Heart right ventricle (tissue), 16 donors: ENCODE measurements around the gene CASP8AP2. TPM values are rescaled to one million over a fixed set of nuclear protein-coding genes. Genes with fewer than 3 reads are reported as not detected.

Experiments
- ATAC-seq, 8 donors: fragments of 200-7000 bp; cut with Tn5 transposase; one replicate each; pipeline ENCODE4 v1.9.1; 2020; ENCODE audit warnings: mild to moderate bottlenecking in 8 of 8, moderate library complexity in 8 of 8, moderate number of reproducible peaks in 1 of 8
- DNase-seq, 2 donors: peaks; one replicate each; pipeline ENCODE4 v3.0.0-alpha.2; 2020
- H3K27ac ChIP-seq, 10 donors: fragments of 200-600 bp; sonication (generic) in 2 of 10; one replicate each; pipeline versions ENCODE4 v1.5.0 to v1.8.0; 2020 to 2022; ENCODE audit warnings: mild to moderate bottlenecking in 3 of 10
- H3K27me3 ChIP-seq, 7 donors: fragments of 200-600 bp; one replicate each; pipeline ENCODE4 v1.8.0; 2021 to 2022; ENCODE audit warnings: mild to moderate bottlenecking in 2 of 7
- H3K36me3 ChIP-seq, 9 donors: fragments of 200-600 bp; sonication (generic) in 1 of 9; one replicate each; pipeline versions ENCODE4 v1.5.0 to v1.8.0; 2020 to 2022; ENCODE audit warnings: mild to moderate bottlenecking in 2 of 9
- H3K4me1 ChIP-seq, 9 donors: fragments of 200-600 bp; sonication (generic) in 1 of 9; one replicate each; pipeline versions ENCODE4 v1.5.0 to v1.8.0; 2020 to 2022; ENCODE audit warnings: mild to moderate bottlenecking in 4 of 9
- H3K4me3 ChIP-seq, 10 donors: fragments of 200-600 bp; sonication (generic) in 2 of 10; one replicate each; pipeline versions ENCODE4 v1.5.0 to v1.8.0; 2020 to 2022; ENCODE audit warnings: mild to moderate bottlenecking in 7 of 10, moderate library complexity in 2 of 10
- H3K9me3 ChIP-seq, 11 donors: fragments of 200-600 bp in 10 of 11; sonication (generic) in 2 of 11; one replicate each; pipeline versions ENCODE4 v1.5.0 to v1.8.0; 2013 to 2022; ENCODE audit warnings: mild to moderate bottlenecking in 2 of 11, control low read depth in 1 of 11, moderate library complexity in 1 of 11
- CTCF ChIP-seq, 9 donors: fragments of 200-600 bp; sonication (generic) in 2 of 9; IDR thresholded peaks; one replicate each; pipeline versions ENCODE4 v1.5.0 to v1.8.0; 2021 to 2022; ENCODE audit warnings: antibody characterized with exemption in 9 of 9, mild to moderate bottlenecking in 5 of 9, moderate library complexity in 1 of 9
- WGBS, 2 donors: extraction: QIAGEN DNeasy Blood & Tissue Kit; methylation state at CpG; one replicate each; pipeline ENCODE4 v1.1.7; 2013; ENCODE audit warnings: inconsistent platforms in 1 of 2; 5-methylcytosine and 5-hydroxymethylcytosine counted together
- intact Hi-C, 10 donors: fragments of 100-400 bp; cut with DNase I; formaldehyde crosslinking; loops; one replicate each; pipeline versions ENCODE4 v1.11.1 to v1.14.2; 2022
- polyA plus RNA-seq, 2 donors: library from polyadenylated mRNA; stranded (reverse); fragments of 200-250 nt; gene quantifications; one replicate each; pipeline ENCODE4 v1.2.3, GENCODE V29; 2013
- total RNA-seq, 10 donors: library from RNA; stranded (reverse); fragmentation: NEBNext Ultra II Directional in 3 of 10; extraction: Animal tissue kit (Norgen Biotek cat#: 25700) in 3 of 10; gene quantifications; one replicate each; pipeline versions ENCODE4 v1.2.1 to v1.2.4, GENCODE V29; 2021 to 2023
- donor health status: Arrhythmogenic right ventricular cardiomyopathy.
- donor health status: ischemic (EF 13 %, LVEDD 7.1; RV severe dilation, severe dysfunction).
- donor health status: healthy with polysubstance abuse.
- donor health status: DM: no; HTN: yes; CAD: no.
- donor health status: DM: no; HTN: no; CAD: no.
- donor health status: ischemic (EF 25% LVEDD 6.9; RV normal size, moderate dysfunction).
- donor health status: ischemic (EF 25% LVEDD 5.7; RV mildly dilated, moderate dysfunction).
- donor health status: healthy.
- donor health status: DM: yes; HTN: yes; CAD: no.
- donor health status: Ischemic cardiomyopathy.
- donor health status: ischemic (EF 35%, LVEDD 5.7; RV mildly dilated, moderate dysfunction).
- donor health status: nonischemic (EF 11% LVEDD 7.7; RV severe dilation, severe dysfunction).
- donor health status: DM: yes; HTN: yes; CAD: no.
- donor health status: PGD.
- donor health status: ischemic (EF 29% LVEDD 5.4; RV normal size, mild dysfunction).
- donor health status: nonischemic (EF 23%, LVEDD 6.1; RV moderate dilation, normal function).

Gene CASP8AP2
- total and polyA plus RNA-seq, 12 donors = 2.2 to 15.9 (median 10.9) TPM

DNA sequence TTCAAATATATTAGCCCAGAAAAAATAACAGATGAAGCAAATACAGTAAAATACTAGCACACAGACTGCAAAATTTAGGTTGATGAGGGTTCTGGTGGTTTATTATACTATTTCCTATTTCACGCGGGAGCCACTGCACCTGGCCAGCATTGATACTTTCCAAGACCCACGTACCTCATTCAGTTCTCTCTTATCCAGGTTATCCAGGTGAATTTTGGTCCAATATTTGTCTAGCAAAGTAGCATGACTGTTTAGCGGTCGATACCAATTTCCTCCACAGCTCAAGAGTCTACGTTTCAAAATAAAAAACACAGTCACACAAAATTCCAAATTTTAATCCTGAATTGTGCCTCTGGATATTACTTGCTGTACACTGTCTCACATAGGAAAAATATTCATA, 44.8 kb upstream of the CASP8AP2 start:
- DNase-seq = no peak
- Histone ChIP-seq H3K27me3 (no peaks in the 10 kb centered on the region), H3K9me3 (peaks cover 0 to 13% (median 4%) of the 10 kb centered on the region in 11 donors), H3K27ac (no peak overlapping the region), H3K36me3 (peaks cover 0 to 100% (median 71%) of the 10 kb centered on the region in 9 donors), H3K4me1 (no peaks in the 10 kb centered on the region), H3K4me3 (no peak overlapping the region)
- no peak for TF ChIP-seq CTCF (IDR thresholded peaks at IDR 0.05)
- ATAC-seq = no peak
- intact Hi-C loops = no loop called here
- 99% methylated on average over 6 of the region's 6 CpGs for WGBS, 2 donors

DNA sequence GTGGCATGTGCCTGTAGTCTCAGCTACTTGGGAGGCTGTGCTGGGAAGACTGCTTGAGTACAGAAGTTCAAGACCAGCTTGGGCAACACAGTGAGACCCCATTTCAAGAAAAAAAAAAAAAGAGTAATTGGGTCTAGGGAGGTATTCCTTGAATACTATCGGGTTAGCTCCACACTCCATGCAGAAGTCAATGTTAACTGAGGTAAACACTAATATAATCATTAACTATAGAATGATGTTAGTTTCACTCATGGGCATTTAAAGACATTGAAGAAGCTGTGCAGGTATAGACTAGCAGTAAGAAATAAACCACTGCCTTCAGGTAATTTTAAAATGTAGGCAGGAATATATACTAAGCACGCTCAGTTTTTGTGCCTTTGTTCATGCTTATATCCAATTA, 42.7 kb upstream of the CASP8AP2 start:
- TF ChIP-seq CTCF (IDR thresholded peaks at IDR 0.05) = no peak
- ATAC-seq (no peak), DNase-seq (no peak)
- H3K4me3 ChIP-seq = no peak overlapping the region
- no peaks in the 10 kb centered on the region for H3K27me3 ChIP-seq
- H3K9me3 ChIP-seq = peaks cover 0 to 13% (median 4%) of the 10 kb centered on the region in 11 donors
- peaks cover 0 to 100% (median 58%) of the 10 kb centered on the region in 9 donors for H3K36me3 ChIP-seq
- WGBS, 2 donors = 95 to 98% methylated on average over 2 of the region's 2 CpGs
- intact Hi-C loops = no loop called here
- no peaks in the 10 kb centered on the region for H3K4me1 ChIP-seq
- H3K27ac ChIP-seq = no peak overlapping the region

GRCh38 chr6:89787660-89788328, 41.9 kb upstream of the CASP8AP2 start:
- no peak for TF ChIP-seq CTCF (IDR thresholded peaks at IDR 0.05)
- no peak for ATAC-seq
- no peak for DNase-seq
- intact Hi-C loops = no loop called here
- 86 to 87% methylated on average over 7 of the region's 7 CpGs for WGBS, 2 donors
- Histone ChIP-seq H3K9me3 (peaks cover 0 to 12% (median 4%) of the 10 kb centered on the region in 11 donors), H3K4me1 (peaks cover 0 to 5% (median 0%) of the 10 kb centered on the region in 9 donors), H3K36me3 (peaks cover 0 to 100% (median 58%) of the 10 kb centered on the region in 9 donors), H3K27ac (no peak overlapping the region), H3K27me3 (no peaks in the 10 kb centered on the region), H3K4me3 (no peak overlapping the region)

- 93 to 98% methylated on average over 1 of the region's 1 CpG for WGBS, 2 donors
- H3K9me3 ChIP-seq = no peaks in the 10 kb centered on the region
- no peak for TF ChIP-seq CTCF (IDR thresholded peaks at IDR 0.05)
- H3K36me3 ChIP-seq = peaks cover 0 to 100% (median 37%) of the 10 kb centered on the region in 9 donors
- intact Hi-C loops = no loop called here
- no peak overlapping the region for H3K27ac ChIP-seq
- DNase-seq (no peak), ATAC-seq (no peak)
- H3K4me3 ChIP-seq = no peak overlapping the region
- H3K27me3 ChIP-seq = no peaks in the 10 kb centered on the region
- H3K4me1 ChIP-seq = peaks cover 0 to 20% (median 8%) of the 10 kb centered on the region in 9 donors
These were observed 39.7 kb upstream of the CASP8AP2 start for GRCh38 chr6:89789980-89790379.
